Bronchus fibroblast of lung (primary cell): ENCODE measurements around the gene GASK1B. TPM values are rescaled to one million over a fixed set of nuclear protein-coding genes. Genes with fewer than 3 reads are reported as not detected.

Experiments
- total RNA-seq: library from RNA; depleted of rRNA; stranded (reverse); fragments of >200 nt; gene quantifications from 2 replicates; pipeline ENCODE4 v1.2.3, GENCODE V29; 2015

GASK1B gene
- total RNA-seq, result 2.1 and 3.9 TPM in 2 replicates

GRCh38 chr4:158172261-158173258, at the start of gene GASK1B:
Gene GASK1B, minus strand, starts transcription at chr4:158173025. Its CDS starts 1,650 bp downstream, at chr4:158171375.

GRCh38 chr4:158209825-158210807, 37.3 kb upstream of the GASK1B start, which contains the start of gene TMEM144:
Gene TMEM144, plus strand, starts transcription at chr4:158210486. Its CDS starts 2,182 bp downstream, at chr4:158212668.

Other genes with a start within 250 kb of the GASK1B start
- 1.2 and 1.5 TPM in 2 replicates for gene TMEM144, start 37.5 kb upstream of the GASK1B start, total RNA-seq